Measurements from ENCODE around the gene LBR. TPM values are rescaled to one million over a fixed set of nuclear protein-coding genes. Genes with fewer than 3 reads are reported as not detected.
A peak's percentile ranks its signal among the peaks of the same experiment; 100 is the strongest.

LBR gene
- total and polyA plus RNA-seq, 11 donors = 4.3 to 37.8 (median 8.2) TPM

- Histone ChIP-seq H3K9me3 (no peaks in the 10 kb centered on the region), H3K4me1 (peaks cover 11 to 80% (median 49%) of the 10 kb centered on the region in 12 donors), H3K27ac (peak overlapping the region; percentile 75 to 90 (median 81)), H3K27me3 (no peaks in the 10 kb centered on the region), H3K36me3 (no peaks in the 10 kb centered on the region), H3K4me3 (no peak overlapping the region)
- intact Hi-C loops (cut with DNase I) = no loop called here
- ATAC-seq (no peak), DNase-seq (no peak)
- TF ChIP-seq CTCF (IDR thresholded peaks at IDR 0.05) (no peak), POLR2A (IDR thresholded peaks at IDR 0.05) (no peak)
- 55 to 72% (median 59%) methylated on average over 7 of the region's 7 CpGs for WGBS, 4 donors
Measured at GRCh38 chr1:225446595-225446960, 18.7 kb upstream of the LBR start.

- TF ChIP-seq CTCF (IDR thresholded peaks at IDR 0.05) (no peak), POLR2A (IDR thresholded peaks at IDR 0.05) (no peak)
- no peaks in the 10 kb centered on the region for H3K36me3 ChIP-seq
- H3K27me3 ChIP-seq = no peaks in the 10 kb centered on the region
- peak in 2 of 4 donors; percentile 18 to 36 for ATAC-seq
- H3K27ac ChIP-seq = peak overlapping the region; percentile 75 to 90 (median 81)
- DNase-seq = no peak
- H3K4me3 ChIP-seq = peak overlapping the region in 1 of 12 donors; percentile 31
- intact Hi-C loops (cut with DNase I) = no loop called here
- H3K9me3 ChIP-seq = no peaks in the 10 kb centered on the region
- H3K4me1 ChIP-seq = peaks cover 11 to 75% (median 47%) of the 10 kb centered on the region in 12 donors
- WGBS, 4 donors = 63 to 67% (median 65%) methylated on average over 9 of the region's 9 CpGs
Measured at GRCh38 chr1:225445639-225446594, 18.1 kb upstream of the LBR start.

GRCh38 chr1:225442123-225442505, 14.3 kb upstream of the LBR start:
- ATAC-seq (no peak), DNase-seq (no peak)
- TF ChIP-seq POLR2A (IDR thresholded peaks at IDR 0.05) (no peak), CTCF (IDR thresholded peaks at IDR 0.05) (no peak)
- no peaks in the 10 kb centered on the region for H3K9me3 ChIP-seq
- H3K4me3 ChIP-seq = no peak overlapping the region
- H3K4me1 ChIP-seq = peaks cover 10 to 48% (median 37%) of the 10 kb centered on the region in 12 donors
- WGBS, 4 donors = 71 to 81% (median 74%) methylated on average over 3 of the region's 3 CpGs
- H3K27ac ChIP-seq = peak overlapping the region in 5 of 12 donors; percentile 1 to 90 (median 35)
- intact Hi-C loops (cut with DNase I) = no loop called here
- H3K36me3 ChIP-seq = no peaks in the 10 kb centered on the region
- H3K27me3 ChIP-seq = no peaks in the 10 kb centered on the region

- 74 to 82% (median 77%) methylated on average over 9 of the region's 9 CpGs for WGBS, 4 donors
- H3K4me1 ChIP-seq = peaks cover 4 to 42% (median 31%) of the 10 kb centered on the region in 12 donors
- H3K36me3 ChIP-seq = no peaks in the 10 kb centered on the region
- H3K9me3 ChIP-seq = no peaks in the 10 kb centered on the region
- H3K27me3 ChIP-seq = no peaks in the 10 kb centered on the region
- intact Hi-C loops (cut with DNase I) = no loop called here
- no peak overlapping the region for H3K4me3 ChIP-seq
- H3K27ac ChIP-seq = peak overlapping the region in 6 of 12 donors; percentile 1 to 90 (median 31)
- ATAC-seq (no peak), DNase-seq (no peak)
- peak in 4 of 12 donors; percentile 7 to 22 (median 13) for TF ChIP-seq CTCF (IDR thresholded peaks at IDR 0.05)
- no peak for TF ChIP-seq POLR2A (IDR thresholded peaks at IDR 0.05)
Measured at GRCh38 chr1:225441314-225442122, 13.7 kb upstream of the LBR start.

Data from heart left ventricle (tissue), 16 donors.